ENCODE results near the gene LGR4.

Gene LGR4

GRCh38 chr11:27485930-27486773 lies 13.6 kb upstream of the LGR4 start:
- Histone ChIP-seq H3K4me1 (ENCODE audit: control insufficient read depth in 1 of 2, insufficient read depth in 2 of 2, low read length in 2 of 2) (no peaks in the 10 kb centered on the region), H3K4me3 (ENCODE audit: low read depth in 1 of 2, low read length in 2 of 2) (no peak overlapping the region), H3K27ac (ENCODE audit: low read depth, low read length) (no peak overlapping the region), H3K36me3 (ENCODE audit: control insufficient read depth in 1 of 2, insufficient read depth in 2 of 2, low read length in 2 of 2) (peaks cover 3 to 4% of the 10 kb centered on the region in 2 donors), H3K27me3 (ENCODE audit: control insufficient read depth in 1 of 2, insufficient read depth in 2 of 2, low read length in 2 of 2) (no peaks in the 10 kb centered on the region), H3K9ac (ENCODE audit: low read depth in 1 of 2, low read length in 2 of 2) (no peak overlapping the region), H3K9me3 (ENCODE audit: control insufficient read depth in 1 of 2, low read length in 2 of 2) (no peaks in the 10 kb centered on the region)

GRCh38 chr11:27482793-27483192 lies 10.2 kb upstream of the LGR4 start:
- no peaks in the 10 kb centered on the region for H3K4me1 ChIP-seq (ENCODE audit: control insufficient read depth in 1 of 2, insufficient read depth in 2 of 2, low read length in 2 of 2)
- no peak overlapping the region for H3K4me3 ChIP-seq (ENCODE audit: low read depth in 1 of 2, low read length in 2 of 2)
- H3K36me3 ChIP-seq (ENCODE audit: control insufficient read depth in 1 of 2, insufficient read depth in 2 of 2, low read length in 2 of 2) = no peaks in the 10 kb centered on the region
- H3K9ac ChIP-seq (ENCODE audit: low read depth in 1 of 2, low read length in 2 of 2) = no peak overlapping the region
- no peak overlapping the region for H3K27ac ChIP-seq (ENCODE audit: low read depth, low read length)
- no peaks in the 10 kb centered on the region for H3K9me3 ChIP-seq (ENCODE audit: control insufficient read depth in 1 of 2, low read length in 2 of 2)
- no peaks in the 10 kb centered on the region for H3K27me3 ChIP-seq (ENCODE audit: control insufficient read depth in 1 of 2, insufficient read depth in 2 of 2, low read length in 2 of 2)

GRCh38 chr11:27481992-27482391 lies 9.4 kb upstream of the LGR4 start:
- Histone ChIP-seq H3K9ac (ENCODE audit: low read depth in 1 of 2, low read length in 2 of 2) (no peak overlapping the region), H3K27ac (ENCODE audit: low read depth, low read length) (no peak overlapping the region), H3K4me3 (ENCODE audit: low read depth in 1 of 2, low read length in 2 of 2) (no peak overlapping the region), H3K27me3 (ENCODE audit: control insufficient read depth in 1 of 2, insufficient read depth in 2 of 2, low read length in 2 of 2) (no peaks in the 10 kb centered on the region), H3K9me3 (ENCODE audit: control insufficient read depth in 1 of 2, low read length in 2 of 2) (no peaks in the 10 kb centered on the region), H3K36me3 (ENCODE audit: control insufficient read depth in 1 of 2, insufficient read depth in 2 of 2, low read length in 2 of 2) (no peaks in the 10 kb centered on the region), H3K4me1 (ENCODE audit: control insufficient read depth in 1 of 2, insufficient read depth in 2 of 2, low read length in 2 of 2) (no peaks in the 10 kb centered on the region)

- Histone ChIP-seq H3K9me3 (ENCODE audit: control insufficient read depth in 1 of 2, low read length in 2 of 2) (no peaks in the 10 kb centered on the region), H3K4me1 (ENCODE audit: control insufficient read depth in 1 of 2, insufficient read depth in 2 of 2, low read length in 2 of 2) (peaks cover 3 to 6% of the 10 kb centered on the region in 2 donors), H3K9ac (ENCODE audit: low read depth in 1 of 2, low read length in 2 of 2) (no peak overlapping the region), H3K36me3 (ENCODE audit: control insufficient read depth in 1 of 2, insufficient read depth in 2 of 2, low read length in 2 of 2) (no peaks in the 10 kb centered on the region), H3K27ac (ENCODE audit: low read depth, low read length) (no peak overlapping the region), H3K4me3 (ENCODE audit: low read depth in 1 of 2, low read length in 2 of 2) (no peak overlapping the region), H3K27me3 (ENCODE audit: control insufficient read depth in 1 of 2, insufficient read depth in 2 of 2, low read length in 2 of 2) (no peaks in the 10 kb centered on the region)
Observed at GRCh38 chr11:27477831-27478230, 5.2 kb upstream of the LGR4 start.

- H3K4me3 ChIP-seq (ENCODE audit: low read depth in 1 of 2, low read length in 2 of 2) = no peak overlapping the region
- no peaks in the 10 kb centered on the region for H3K9me3 ChIP-seq (ENCODE audit: control insufficient read depth in 1 of 2, low read length in 2 of 2)
- H3K4me1 ChIP-seq (ENCODE audit: control insufficient read depth in 1 of 2, insufficient read depth in 2 of 2, low read length in 2 of 2) = peaks cover 3 to 6% of the 10 kb centered on the region in 2 donors
- no peaks in the 10 kb centered on the region for H3K36me3 ChIP-seq (ENCODE audit: control insufficient read depth in 1 of 2, insufficient read depth in 2 of 2, low read length in 2 of 2)
- H3K9ac ChIP-seq (ENCODE audit: low read depth in 1 of 2, low read length in 2 of 2) = no peak overlapping the region
- H3K27me3 ChIP-seq (ENCODE audit: control insufficient read depth in 1 of 2, insufficient read depth in 2 of 2, low read length in 2 of 2) = no peaks in the 10 kb centered on the region
- H3K27ac ChIP-seq (ENCODE audit: low read depth, low read length) = no peak overlapping the region
Observed at GRCh38 chr11:27477243-27477642, 4.7 kb upstream of the LGR4 start.

GRCh38 chr11:27475622-27476021 lies 3.0 kb upstream of the LGR4 start:
- peaks cover 4 to 13% of the 10 kb centered on the region in 2 donors for H3K4me1 ChIP-seq (ENCODE audit: control insufficient read depth in 1 of 2, insufficient read depth in 2 of 2, low read length in 2 of 2)

GRCh38 chr11:27473017-27473406 lies 422 bp upstream of the LGR4 start:
- Histone ChIP-seq H3K27me3 (ENCODE audit: control insufficient read depth in 1 of 2, insufficient read depth in 2 of 2, low read length in 2 of 2) (no peaks in the 10 kb centered on the region), H3K4me1 (ENCODE audit: control insufficient read depth in 1 of 2, insufficient read depth in 2 of 2, low read length in 2 of 2) (peaks cover 17 to 22% of the 10 kb centered on the region in 2 donors), H3K4me3 (ENCODE audit: low read depth in 1 of 2, low read length in 2 of 2) (peak overlapping the region; percentile 80 to 89), H3K9me3 (ENCODE audit: control insufficient read depth in 1 of 2, low read length in 2 of 2) (no peaks in the 10 kb centered on the region), H3K9ac (ENCODE audit: low read depth in 1 of 2, low read length in 2 of 2) (peak overlapping the region in 1 of 2 donors; percentile 55), H3K27ac (ENCODE audit: low read depth, low read length) (no peak overlapping the region), H3K36me3 (ENCODE audit: control insufficient read depth in 1 of 2, insufficient read depth in 2 of 2, low read length in 2 of 2) (no peaks in the 10 kb centered on the region)

More at GRCh38 chr11:27475622-27476021, 3.0 kb upstream of the LGR4 start:
- Histone ChIP-seq H3K4me3 (ENCODE audit: low read depth in 1 of 2, low read length in 2 of 2) (no peak overlapping the region), H3K9ac (ENCODE audit: low read depth in 1 of 2, low read length in 2 of 2) (no peak overlapping the region), H3K9me3 (ENCODE audit: control insufficient read depth in 1 of 2, low read length in 2 of 2) (no peaks in the 10 kb centered on the region), H3K36me3 (ENCODE audit: control insufficient read depth in 1 of 2, insufficient read depth in 2 of 2, low read length in 2 of 2) (no peaks in the 10 kb centered on the region), H3K27ac (ENCODE audit: low read depth, low read length) (no peak overlapping the region), H3K27me3 (ENCODE audit: control insufficient read depth in 1 of 2, insufficient read depth in 2 of 2, low read length in 2 of 2) (no peaks in the 10 kb centered on the region)

- H3K27ac ChIP-seq (ENCODE audit: low read depth, low read length) = peak overlapping the region; percentile 67
Observed at GRCh38 chr11:27471589-27472397, 797 bp downstream of the LGR4 start.

GRCh38 chr11:27470826-27471588 lies 1.6 kb downstream of the LGR4 start:
- Histone ChIP-seq H3K27me3 (ENCODE audit: control insufficient read depth in 1 of 2, insufficient read depth in 2 of 2, low read length in 2 of 2) (no peaks in the 10 kb centered on the region), H3K9ac (ENCODE audit: low read depth in 1 of 2, low read length in 2 of 2) (peak overlapping the region; percentile 69 to 80), H3K9me3 (ENCODE audit: control insufficient read depth in 1 of 2, low read length in 2 of 2) (no peaks in the 10 kb centered on the region), H3K27ac (ENCODE audit: low read depth, low read length) (peak overlapping the region; percentile 37), H3K4me3 (ENCODE audit: low read depth in 1 of 2, low read length in 2 of 2) (peak overlapping the region; percentile 80 to 89), H3K4me1 (ENCODE audit: control insufficient read depth in 1 of 2, insufficient read depth in 2 of 2, low read length in 2 of 2) (peaks cover 22 to 26% of the 10 kb centered on the region in 2 donors), H3K36me3 (ENCODE audit: control insufficient read depth in 1 of 2, insufficient read depth in 2 of 2, low read length in 2 of 2) (no peaks in the 10 kb centered on the region)

More at GRCh38 chr11:27471589-27472397, 797 bp downstream of the LGR4 start:
- Histone ChIP-seq H3K36me3 (ENCODE audit: control insufficient read depth in 1 of 2, insufficient read depth in 2 of 2, low read length in 2 of 2) (no peaks in the 10 kb centered on the region), H3K4me1 (ENCODE audit: control insufficient read depth in 1 of 2, insufficient read depth in 2 of 2, low read length in 2 of 2) (peaks cover 22% of the 10 kb centered on the region in 2 donors), H3K4me3 (ENCODE audit: low read depth in 1 of 2, low read length in 2 of 2) (peak overlapping the region; percentile 80 to 89), H3K9me3 (ENCODE audit: control insufficient read depth in 1 of 2, low read length in 2 of 2) (no peaks in the 10 kb centered on the region), H3K27me3 (ENCODE audit: control insufficient read depth in 1 of 2, insufficient read depth in 2 of 2, low read length in 2 of 2) (no peaks in the 10 kb centered on the region), H3K9ac (ENCODE audit: low read depth in 1 of 2, low read length in 2 of 2) (peak overlapping the region; percentile 69 to 80)

Data from duodenal mucosa (tissue), 2 donors.